Heart left ventricle (tissue), 13 donors: ENCODE results near the gene SORT1.

Experiments
- POLR2A ChIP-seq, 2 donors: fragments of 450-650 bp; IDR thresholded peaks; one replicate each; pipeline ENCODE4 v1.6.1; 2017; ENCODE audit warnings: antibody characterized with exemption in 2 of 2, mild to moderate bottlenecking in 2 of 2, moderate library complexity in 2 of 2
- TF ChIP-seq, protein P1 (sequence below), 12 donors: fragments of 200-600 bp; sonication (generic) in 4 of 12; IDR thresholded peaks; one replicate each; pipeline versions ENCODE4 v1.5.0 to v1.8.0; 2018 to 2022; ENCODE audit warnings: antibody characterized with exemption in 12 of 12, mild to moderate bottlenecking in 5 of 12
- donor health status: ischemic (EF 13 %, LVEDD 7.1; RV severe dilation, severe dysfunction).
- donor health status: DM: no; HTN: yes; CAD: no.
- donor health status: DM: no; HTN: no; CAD: no.
- donor health status: ischemic (EF 25% LVEDD 6.9; RV normal size, moderate dysfunction).
- donor health status: ischemic (EF 25% LVEDD 5.7; RV mildly dilated, moderate dysfunction).
- donor health status: ischemic (EF 35%, LVEDD 5.7; RV mildly dilated, moderate dysfunction).
- donor health status: nonischemic (EF 11% LVEDD 7.7; RV severe dilation, severe dysfunction).
- donor health status: DM: yes; HTN: yes; CAD: no.
- donor health status: PGD.
- donor health status: ischemic (EF 29% LVEDD 5.4; RV normal size, mild dysfunction).
- donor health status: nonischemic (EF 23%, LVEDD 6.1; RV moderate dilation, normal function).

DNA sequence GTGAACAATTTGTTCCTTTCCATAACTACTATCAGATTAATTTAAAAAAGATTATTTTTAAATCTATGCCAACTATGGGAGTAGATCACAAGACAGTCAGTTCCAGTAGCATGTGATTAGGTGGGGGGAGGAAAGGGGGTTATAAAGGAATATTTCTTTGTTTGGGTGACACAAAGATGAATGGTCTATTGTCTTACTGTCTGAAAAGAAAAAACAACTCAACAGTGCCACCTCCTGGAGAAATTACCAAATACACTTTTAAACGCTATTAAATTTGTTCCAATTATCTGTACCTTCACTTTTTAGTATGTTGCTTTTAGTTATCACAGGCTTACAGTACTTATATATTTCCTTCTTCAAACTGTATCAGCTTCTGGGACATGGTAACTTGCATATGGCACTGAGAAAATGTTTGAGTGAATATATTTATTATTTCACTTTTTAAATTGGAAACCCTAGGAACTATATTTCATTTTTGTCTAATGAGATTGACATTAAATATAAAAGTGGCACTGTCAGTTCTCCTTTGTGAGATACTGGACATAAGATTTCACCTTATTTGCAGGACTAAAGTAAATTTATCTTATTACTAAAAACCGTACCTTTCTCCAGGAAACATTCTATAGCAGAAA, 1.7 kb upstream of the SORT1 start:
- TF ChIP-seq POLR2A (IDR thresholded peaks at IDR 0.05) = no peak
- TF ChIP-seq, protein P1, sequence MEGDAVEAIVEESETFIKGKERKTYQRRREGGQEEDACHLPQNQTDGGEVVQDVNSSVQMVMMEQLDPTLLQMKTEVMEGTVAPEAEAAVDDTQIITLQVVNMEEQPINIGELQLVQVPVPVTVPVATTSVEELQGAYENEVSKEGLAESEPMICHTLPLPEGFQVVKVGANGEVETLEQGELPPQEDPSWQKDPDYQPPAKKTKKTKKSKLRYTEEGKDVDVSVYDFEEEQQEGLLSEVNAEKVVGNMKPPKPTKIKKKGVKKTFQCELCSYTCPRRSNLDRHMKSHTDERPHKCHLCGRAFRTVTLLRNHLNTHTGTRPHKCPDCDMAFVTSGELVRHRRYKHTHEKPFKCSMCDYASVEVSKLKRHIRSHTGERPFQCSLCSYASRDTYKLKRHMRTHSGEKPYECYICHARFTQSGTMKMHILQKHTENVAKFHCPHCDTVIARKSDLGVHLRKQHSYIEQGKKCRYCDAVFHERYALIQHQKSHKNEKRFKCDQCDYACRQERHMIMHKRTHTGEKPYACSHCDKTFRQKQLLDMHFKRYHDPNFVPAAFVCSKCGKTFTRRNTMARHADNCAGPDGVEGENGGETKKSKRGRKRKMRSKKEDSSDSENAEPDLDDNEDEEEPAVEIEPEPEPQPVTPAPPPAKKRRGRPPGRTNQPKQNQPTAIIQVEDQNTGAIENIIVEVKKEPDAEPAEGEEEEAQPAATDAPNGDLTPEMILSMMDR (IDR thresholded peaks at IDR 0.05) = peak; percentile 50 to 77 (median 67)
